Spleen (tissue), 13 donors: ENCODE measurements around the gene TMEM126B. TPM values are rescaled to one million over a fixed set of nuclear protein-coding genes. Genes with fewer than 3 reads are reported as not detected.

Experiments
- DNase-seq: peaks from one replicate; pipeline ENCODE4 v3.0.0-alpha.2; 2020
- H3K27ac ChIP-seq, 8 donors: fragments of 200-600 bp; sonication (generic) in 7 of 8; 1 replicate in 4 of 8; 2 replicates in 4 of 8; pipeline versions ENCODE4 v1.5.0 to v1.8.0; 2016 to 2021; ENCODE audit warnings: inconsistent platforms in 4 of 8, mild to moderate bottlenecking in 4 of 8, moderate library complexity in 1 of 8
- H3K27me3 ChIP-seq, 7 donors: fragments of 200-600 bp; sonication (generic) in 6 of 7; replicated peaks in 1 of 7; 1 replicate in 4 of 7; 2 replicates in 3 of 7; pipeline versions ENCODE4 v1.5.0 to v1.8.0; 2016 to 2021; ENCODE audit warnings: inconsistent platforms in 3 of 7, mild to moderate bottlenecking in 1 of 7
- H3K36me3 ChIP-seq, 6 donors: fragments of 200-600 bp; sonication (generic) in 5 of 6; 1 replicate in 4 of 6; 2 replicates in 2 of 6; pipeline versions ENCODE4 v1.5.0 to v1.8.0; 2016 to 2021; ENCODE audit warnings: inconsistent platforms in 2 of 6
- H3K4me1 ChIP-seq, 6 donors: fragments of 200-600 bp; sonication (generic) in 5 of 6; 1 replicate in 3 of 6; 2 replicates in 3 of 6; pipeline versions ENCODE4 v1.5.0 to v1.8.0; 2016 to 2021; ENCODE audit warnings: inconsistent platforms in 3 of 6
- H3K4me3 ChIP-seq, 8 donors: fragments of 200-600 bp; sonication (generic) in 7 of 8; 1 replicate in 4 of 8; 2 replicates in 4 of 8; pipeline versions ENCODE4 v1.5.0 to v1.8.0; 2016 to 2021; ENCODE audit warnings: inconsistent platforms in 4 of 8, mild to moderate bottlenecking in 4 of 8, moderate library complexity in 2 of 8
- H3K9me3 ChIP-seq, 8 donors: fragments of 200-600 bp; sonication (generic) in 7 of 8; 1 replicate in 4 of 8; 2 replicates in 4 of 8; pipeline versions ENCODE4 v1.5.0 to v1.8.0; 2016 to 2021; ENCODE audit warnings: inconsistent platforms in 4 of 8
- CTCF ChIP-seq, 11 experiments: fragments of 200-600 bp in 7 of 11; fragments of 450-650 bp in 4 of 11; sonication (generic) in 4 of 11; IDR thresholded peaks in 8 of 11; conservative IDR thresholded peaks in 3 of 11; 1 replicate in 7 of 11; 2 replicates in 4 of 11; pipeline versions ENCODE4 v1.4.0 to v1.8.0; 2016 to 2021; ENCODE audit warnings: antibody characterized with exemption in 11 of 11, inconsistent platforms in 4 of 11, mild to moderate bottlenecking in 1 of 11
- POLR2A ChIP-seq, 3 donors: fragments of 450-650 bp; IDR thresholded peaks; one replicate each; pipeline ENCODE4 v1.5.1; 2017; ENCODE audit warnings: antibody characterized with exemption in 3 of 3, mild to moderate bottlenecking in 1 of 3
- POLR2AphosphoS5 ChIP-seq, 3 donors: sonication (generic); formaldehyde crosslinking; IDR thresholded peaks; one replicate each; pipeline ENCODE4 v1.5.1; 2017; ENCODE audit warnings: antibody characterized with exemption in 3 of 3
- WGBS, 5 donors: extraction: QIAGEN DNeasy Blood & Tissue Kit in 3 of 5; methylation state at CpG; one replicate each; pipeline versions ENCODE4 v1.1.5 to v1.1.7; 2013 to 2018; 5-methylcytosine and 5-hydroxymethylcytosine counted together
- intact Hi-C: fragments of 100-400 bp; cut with DNase I; formaldehyde crosslinking; loops from one replicate; pipeline ENCODE4 v1.15.0; 2023; ENCODE audit warnings: low total_unique reads
- long read RNA-seq, 2 donors: transcript quantifications; one replicate each; lab custom pipeline, GENCODE V29; 2026
- polyA plus RNA-seq, 3 donors: library from polyadenylated mRNA; stranded (reverse); fragments of 200-250 nt; gene quantifications; one replicate each; pipeline ENCODE4 v1.2.1, GENCODE V29; 2013
- total RNA-seq, 7 donors: library from RNA; depleted of rRNA in 3 of 7; stranded (reverse); fragments of >200 nt in 3 of 7; fragmentation: NEBNext Ultra II Directional in 4 of 7; extraction: Animal tissue kit (Norgen Biotek cat#: 25700) in 4 of 7; gene quantifications; one replicate each; pipeline versions ENCODE4 v1.1.0 to v1.2.1, GENCODE V29; 2016 to 2021
- donor health status: healthy with polysubstance abuse.
- donor health status: DM: no; HTN: no; CAD: no; lungs with moderate emphysema.
- donor health status: DM: no; HTN: no; CAD: no.
- donor health status: Bipolar disorder and iron deficiency.
- donor health status: healthy.
- donor health status: DM: no; HTN: no; CAD: no.
- donor health status: DM: yes; HTN: yes; CAD: no.

The TMEM126B gene
- 10 to 100 TPM; 32.5 to 60.5 (median 44.4) TPM for total RNA-seq
- polyA plus RNA-seq: 10 to 100 TPM; 63.6 to 84.0 (median 80.7) TPM
- long read RNA-seq, donor 1, transcript TMEM126B-202 (6 exons, 1,210 nt): major isoform, 17 of 44 reads
- long read RNA-seq, donor 1, transcript TMEM126B-201 (5 exons, 989 nt): minor isoform, 11 of 44 reads
- long read RNA-seq, donor 1, partial matches to known transcripts: 12 of 44 reads
- long read RNA-seq, donor 1, other reads (novel, unspliced or antisense): 0 of 44 reads
- long read RNA-seq, donor 2, transcript TMEM126B-201 (5 exons, 989 nt): major isoform, 14 of 26 reads
- long read RNA-seq, donor 2, transcript TMEM126B-202 (6 exons, 1,210 nt): minor isoform, 10 of 26 reads
- long read RNA-seq, donor 2, partial matches to known transcripts: 0 of 26 reads
- long read RNA-seq, donor 2, other reads (novel, unspliced or antisense): 0 of 26 reads

- WGBS, 5 donors: 0% methylated on average over 22 to 41 of the region's 41 CpGs
- TF ChIP-seq CTCF (IDR thresholded peaks at IDR 0.05 in 8 of 11, conservative IDR thresholded peaks at IDR 0.05 in 3 of 11): peak in 1 of 11 experiments; percentile 39
- peak; percentile 93 to 96 (median 94) for TF ChIP-seq POLR2AphosphoS5 (IDR thresholded peaks at IDR 0.05)
- TF ChIP-seq POLR2A (IDR thresholded peaks at IDR 0.05): peak in 2 of 3 donors; percentile 80 to 81
- intact Hi-C loops: no loop called here
- Histone ChIP-seq H3K27me3 (no peaks in the 10 kb centered on the region), H3K4me3 (peak within 1 kb of the TSS; percentile 70 to 93 (median 79)), H3K27ac (peak within 1 kb of the TSS; percentile 74 to 95 (median 92)), H3K4me1 (peaks cover 5 to 57% (median 33%) of the 10 kb centered on the region in 6 donors), H3K36me3 (peaks cover 0 to 26% (median 10%) of the 10 kb centered on the region in 6 donors), H3K9me3 (no peaks in the 10 kb centered on the region)
- peak; percentile 99 for DNase-seq
Measured at GRCh38 chr11:85627998-85628770, at the start of gene TMEM126B. TMEM126B (plus strand) TSS chr11:85628593; CDS start chr11:85628608, 15 bp downstream.

GRCh38 chr11:85582111-85582510 lies 46.3 kb upstream of the TMEM126B start:
- TF ChIP-seq CTCF (IDR thresholded peaks at IDR 0.05 in 8 of 11, conservative IDR thresholded peaks at IDR 0.05 in 3 of 11): no peak
- no peak for TF ChIP-seq POLR2A (IDR thresholded peaks at IDR 0.05)
- no peak for TF ChIP-seq POLR2AphosphoS5 (IDR thresholded peaks at IDR 0.05)
- H3K4me3 ChIP-seq: no peak overlapping the region
- intact Hi-C loops: no loop called here
- H3K36me3 ChIP-seq: no peaks in the 10 kb centered on the region
- no peak for DNase-seq
- no peak overlapping the region for H3K27ac ChIP-seq
- H3K4me1 ChIP-seq: no peaks in the 10 kb centered on the region
- peaks cover 0 to 15% (median 5%) of the 10 kb centered on the region in 8 donors for H3K9me3 ChIP-seq
- H3K27me3 ChIP-seq: no peaks in the 10 kb centered on the region
- 54 to 72% (median 58%) methylated on average over 2 of the region's 2 CpGs for WGBS, 5 donors

GRCh38 chr11:85589373-85589772 lies 39.0 kb upstream of the TMEM126B start:
- Histone ChIP-seq H3K36me3 (no peaks in the 10 kb centered on the region), H3K27ac (no peak overlapping the region), H3K4me1 (no peaks in the 10 kb centered on the region), H3K9me3 (peaks cover 0 to 16% (median 8%) of the 10 kb centered on the region in 8 donors), H3K4me3 (no peak overlapping the region), H3K27me3 (peaks cover 0 to 4% (median 0%) of the 10 kb centered on the region in 7 donors)
- WGBS, 5 donors: 87 to 93% (median 92%) methylated on average over 3 of the region's 3 CpGs
- no peak for DNase-seq
- TF ChIP-seq POLR2AphosphoS5 (IDR thresholded peaks at IDR 0.05): no peak
- no peak for TF ChIP-seq CTCF (IDR thresholded peaks at IDR 0.05 in 8 of 11, conservative IDR thresholded peaks at IDR 0.05 in 3 of 11)
- TF ChIP-seq POLR2A (IDR thresholded peaks at IDR 0.05): no peak
- intact Hi-C loops: no loop called here
